A549 (cell line): Measurements from ENCODE around the gene PMM2.
"Not testable (repeated sequence)": the region's sequence is repeated elsewhere in the genome, so short reads cannot be mapped to it uniquely, and the experiment has no call there.

Experiments used
- JUNB ChIP-seq: fragments of >200 bp; sonication (Bioruptor Twin); formaldehyde crosslinking; IDR thresholded peaks from 2 replicates; pipeline ENCODE4 v1.6.1; 2016
- POLR2A ChIP-seq: IDR thresholded peaks from 2 replicates; pipeline ENCODE4 v1.6.1; 2012; ENCODE audit warnings: mild to moderate bottlenecking, low read length
- RFX5 ChIP-seq: fragments of 450-650 bp; IDR thresholded peaks from 2 replicates; pipeline ENCODE4 v1.7.1; 2014; ENCODE audit warnings: antibody characterized with exemption, mild to moderate bottlenecking, moderate library complexity
- TF ChIP-seq, protein P1 (sequence below): fragments of >200 bp; sonication (Bioruptor Twin); formaldehyde crosslinking; IDR thresholded peaks from 3 replicates; pipeline ENCODE4 v1.5.1; 2016
- TF ChIP-seq, protein P2 (sequence below): fragments of 250-450 bp; sonication (Bioruptor Pico); IDR thresholded peaks from 2 replicates; pipeline ENCODE4 v1.5.0; 2021; ENCODE audit warnings: mild to moderate bottlenecking, moderate library complexity, borderline replicate concordance

DNA sequence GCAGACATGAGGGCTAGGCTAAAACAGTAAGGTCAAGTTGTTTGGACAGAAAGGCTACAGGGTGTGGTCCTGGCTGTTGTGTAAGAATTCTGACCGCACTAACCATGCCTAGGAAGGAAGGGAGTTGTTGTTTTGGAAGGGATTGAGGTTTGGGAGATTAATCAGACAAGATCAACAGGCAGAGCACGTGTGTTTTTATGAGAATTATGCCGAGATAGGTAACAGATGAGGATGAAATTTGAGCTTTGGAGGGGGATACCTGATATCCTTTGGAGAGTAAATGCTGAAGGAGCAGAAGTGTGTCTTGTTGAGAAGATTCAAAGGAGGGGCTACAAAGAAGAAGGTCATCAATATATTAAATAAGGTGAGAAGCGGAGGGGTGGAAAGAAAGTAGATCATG, 44.4 kb downstream of the PMM2 start:
- TF ChIP-seq, protein P1, sequence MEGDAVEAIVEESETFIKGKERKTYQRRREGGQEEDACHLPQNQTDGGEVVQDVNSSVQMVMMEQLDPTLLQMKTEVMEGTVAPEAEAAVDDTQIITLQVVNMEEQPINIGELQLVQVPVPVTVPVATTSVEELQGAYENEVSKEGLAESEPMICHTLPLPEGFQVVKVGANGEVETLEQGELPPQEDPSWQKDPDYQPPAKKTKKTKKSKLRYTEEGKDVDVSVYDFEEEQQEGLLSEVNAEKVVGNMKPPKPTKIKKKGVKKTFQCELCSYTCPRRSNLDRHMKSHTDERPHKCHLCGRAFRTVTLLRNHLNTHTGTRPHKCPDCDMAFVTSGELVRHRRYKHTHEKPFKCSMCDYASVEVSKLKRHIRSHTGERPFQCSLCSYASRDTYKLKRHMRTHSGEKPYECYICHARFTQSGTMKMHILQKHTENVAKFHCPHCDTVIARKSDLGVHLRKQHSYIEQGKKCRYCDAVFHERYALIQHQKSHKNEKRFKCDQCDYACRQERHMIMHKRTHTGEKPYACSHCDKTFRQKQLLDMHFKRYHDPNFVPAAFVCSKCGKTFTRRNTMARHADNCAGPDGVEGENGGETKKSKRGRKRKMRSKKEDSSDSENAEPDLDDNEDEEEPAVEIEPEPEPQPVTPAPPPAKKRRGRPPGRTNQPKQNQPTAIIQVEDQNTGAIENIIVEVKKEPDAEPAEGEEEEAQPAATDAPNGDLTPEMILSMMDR, result not testable (repeated sequence)
- not testable (repeated sequence) for TF ChIP-seq POLR2A, RFX5, JUNB
- TF ChIP-seq, protein P2, sequence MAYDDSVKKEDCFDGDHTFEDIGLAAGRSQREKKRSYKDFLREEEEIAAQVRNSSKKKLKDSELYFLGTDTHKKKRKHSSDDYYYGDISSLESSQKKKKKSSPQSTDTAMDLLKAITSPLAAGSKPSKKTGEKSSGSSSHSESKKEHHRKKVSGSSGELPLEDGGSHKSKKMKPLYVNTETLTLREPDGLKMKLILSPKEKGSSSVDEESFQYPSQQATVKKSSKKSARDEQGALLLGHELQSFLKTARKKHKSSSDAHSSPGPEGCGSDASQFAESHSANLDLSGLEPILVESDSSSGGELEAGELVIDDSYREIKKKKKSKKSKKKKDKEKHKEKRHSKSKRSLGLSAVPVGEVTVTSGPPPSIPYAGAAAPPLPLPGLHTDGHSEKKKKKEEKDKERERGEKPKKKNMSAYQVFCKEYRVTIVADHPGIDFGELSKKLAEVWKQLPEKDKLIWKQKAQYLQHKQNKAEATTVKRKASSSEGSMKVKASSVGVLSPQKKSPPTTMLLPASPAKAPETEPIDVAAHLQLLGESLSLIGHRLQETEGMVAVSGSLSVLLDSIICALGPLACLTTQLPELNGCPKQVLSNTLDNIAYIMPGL, result not testable (repeated sequence)
